BLaER1 (cell line): Measurements from ENCODE around the gene C6orf89.

Experiments
- H3K27ac ChIP-seq: shearing (Covaris generic); formaldehyde crosslinking; 2 replicates; pipeline ENCODE4 v1.8.1; 2022
- H3K27me3 ChIP-seq: shearing (Covaris generic); formaldehyde crosslinking; 2 replicates; pipeline ENCODE4 v1.8.1; 2022
- H3K36me3 ChIP-seq: shearing (Covaris generic); formaldehyde crosslinking; 2 replicates; pipeline ENCODE4 v1.8.1; 2022
- H3K4me1 ChIP-seq: shearing (Covaris generic); formaldehyde crosslinking; 2 replicates; pipeline ENCODE4 v1.8.1; 2022
- H3K4me2 ChIP-seq: shearing (Covaris generic); formaldehyde crosslinking; 2 replicates; pipeline ENCODE4 v1.8.1; 2022
- H3K4me3 ChIP-seq: shearing (Covaris generic); formaldehyde crosslinking; 2 replicates; pipeline ENCODE4 v1.8.1; 2022
- H3K9ac ChIP-seq: shearing (Covaris generic); formaldehyde crosslinking; 2 replicates; pipeline ENCODE4 v1.8.1; 2022
- H3K9me3 ChIP-seq: shearing (Covaris generic); formaldehyde crosslinking; 2 replicates; pipeline ENCODE4 v1.8.1; 2022
- H4K20me1 ChIP-seq: shearing (Covaris generic); formaldehyde crosslinking; 2 replicates; pipeline ENCODE4 v1.8.1; 2022
- Cebpa-rat ChIP-seq: shearing (Covaris generic); IDR thresholded peaks from 2 replicates; pipeline ENCODE4 v1.8.1; 2022

Gene C6orf89

DNA sequence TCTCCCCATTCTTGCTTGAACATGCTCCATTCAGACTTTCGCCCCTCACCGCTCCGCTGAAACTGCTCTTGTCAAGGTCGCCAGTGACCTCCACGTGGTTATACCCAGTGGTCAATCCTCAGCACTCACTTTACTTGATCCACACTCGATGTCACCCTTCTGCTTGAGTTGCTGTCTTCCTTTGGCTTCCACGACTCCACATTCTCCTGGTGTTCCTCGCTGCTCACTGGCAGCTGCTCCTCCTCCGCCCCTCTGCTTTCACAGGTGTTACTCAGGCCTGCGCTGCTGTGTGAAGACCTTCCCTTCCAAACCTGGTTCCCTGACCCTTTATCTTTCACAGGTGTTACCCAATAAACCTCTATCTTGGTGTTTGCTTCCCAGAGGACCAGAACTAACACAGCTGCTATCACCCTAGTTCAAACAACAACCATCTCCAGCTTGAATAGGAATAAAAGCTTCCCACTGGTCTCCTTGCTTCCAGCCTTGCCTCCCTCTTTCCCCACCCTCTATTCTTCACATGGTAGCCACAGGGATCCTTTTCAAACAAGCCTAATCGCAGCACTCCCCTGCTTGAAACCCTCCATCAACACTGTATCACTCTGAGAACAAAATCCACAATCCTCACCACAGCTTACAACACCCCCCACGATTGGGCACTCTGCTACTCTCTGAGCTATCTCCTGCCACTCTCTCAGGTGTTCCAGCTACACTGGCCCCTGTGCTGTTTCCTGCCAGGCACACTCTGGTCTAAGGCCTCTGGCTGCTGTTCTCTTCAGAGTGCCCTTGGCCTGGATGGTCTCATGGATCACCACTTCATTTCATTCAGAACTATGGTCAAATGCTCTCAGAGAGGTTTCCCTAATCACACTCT, 21.8 kb upstream of the C6orf89 start:
- H3K27me3 ChIP-seq = no peaks in the 10 kb centered on the region
- no peak overlapping the region for H3K4me2 ChIP-seq
- TF ChIP-seq Cebpa-rat = no peak
- no peaks in the 10 kb centered on the region for H3K4me1 ChIP-seq
- no peak overlapping the region for H3K4me3 ChIP-seq
- H3K9ac ChIP-seq = no peak overlapping the region
- no peaks in the 10 kb centered on the region for H3K9me3 ChIP-seq
- peaks cover 74% of the 10 kb centered on the region for H4K20me1 ChIP-seq
- peaks cover 94% of the 10 kb centered on the region for H3K36me3 ChIP-seq
- no peak overlapping the region for H3K27ac ChIP-seq

DNA sequence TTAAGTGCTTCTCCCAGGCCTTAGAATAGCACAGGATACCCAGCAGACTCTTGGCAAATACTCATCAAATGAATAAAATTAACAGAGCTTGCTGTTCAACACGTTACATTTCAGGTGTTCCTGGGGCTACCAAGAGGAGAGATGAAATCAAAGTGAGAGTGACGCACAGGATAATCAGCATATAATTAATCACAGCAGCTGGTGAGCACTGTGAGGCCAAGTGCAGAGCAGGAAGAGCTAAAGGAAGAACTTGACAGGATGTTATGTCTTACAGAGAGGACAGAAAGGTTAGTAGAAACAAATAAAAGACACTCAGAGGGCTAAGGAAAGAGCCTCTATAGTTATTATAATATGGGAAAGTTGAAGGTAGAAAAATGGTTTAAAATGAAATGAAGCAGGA, 19.9 kb upstream of the C6orf89 start:
- Histone ChIP-seq H3K36me3 (peaks cover 96% of the 10 kb centered on the region), H3K27me3 (no peaks in the 10 kb centered on the region), H3K27ac (no peak overlapping the region)

DNA sequence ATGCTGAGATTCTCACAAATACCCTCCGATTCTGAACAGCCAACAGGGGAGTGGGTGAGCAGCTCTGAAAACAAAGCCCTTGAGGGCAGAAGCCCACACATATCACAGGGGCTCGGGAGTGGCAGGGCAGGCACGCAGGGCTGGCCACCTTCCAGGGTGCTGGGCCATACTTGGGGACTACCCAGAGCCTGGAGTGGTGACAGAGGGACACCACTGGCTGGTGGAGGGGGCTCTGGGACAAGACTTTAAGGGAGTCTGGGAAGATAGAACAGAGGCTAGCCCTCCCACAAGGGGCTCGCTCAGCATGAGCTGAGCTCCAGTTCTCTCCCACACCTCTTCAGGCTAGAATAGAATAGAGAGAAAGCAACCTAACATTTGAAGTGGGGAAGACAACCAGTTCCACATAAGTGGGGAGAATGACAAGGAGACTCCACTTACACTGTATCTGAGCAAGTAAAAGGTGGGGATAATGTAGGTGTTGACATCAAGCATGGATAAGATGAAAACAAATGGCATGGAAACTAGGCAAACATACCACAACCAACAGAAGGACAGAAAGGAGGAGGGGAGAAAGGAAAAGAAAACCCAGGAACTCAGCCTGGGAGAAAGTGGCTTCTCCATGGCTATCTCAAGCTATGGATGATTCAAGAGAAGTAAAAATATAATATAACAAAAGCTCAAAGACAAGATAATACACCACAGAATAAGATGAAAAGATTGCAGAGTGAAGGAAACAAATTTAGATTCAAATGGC, 18.1 kb upstream of the C6orf89 start:
- peaks cover 92% of the 10 kb centered on the region for H3K36me3 ChIP-seq
- H4K20me1 ChIP-seq = peaks cover 60% of the 10 kb centered on the region
- H3K4me2 ChIP-seq = no peak overlapping the region
- no peaks in the 10 kb centered on the region for H3K27me3 ChIP-seq
- H3K27ac ChIP-seq = no peak overlapping the region
- no peak overlapping the region for H3K9ac ChIP-seq
- no peaks in the 10 kb centered on the region for H3K9me3 ChIP-seq
- TF ChIP-seq Cebpa-rat = no peak
- H3K4me1 ChIP-seq = peaks cover 14% of the 10 kb centered on the region
- H3K4me3 ChIP-seq = no peak overlapping the region

More for the DNA sequence above, 19.9 kb upstream of the C6orf89 start:
- no peak overlapping the region for H3K4me2 ChIP-seq
- no peak for TF ChIP-seq Cebpa-rat
- H3K9me3 ChIP-seq = no peaks in the 10 kb centered on the region
- H3K4me1 ChIP-seq = peaks cover 9% of the 10 kb centered on the region
- peaks cover 61% of the 10 kb centered on the region for H4K20me1 ChIP-seq
- H3K9ac ChIP-seq = no peak overlapping the region
- no peak overlapping the region for H3K4me3 ChIP-seq

DNA sequence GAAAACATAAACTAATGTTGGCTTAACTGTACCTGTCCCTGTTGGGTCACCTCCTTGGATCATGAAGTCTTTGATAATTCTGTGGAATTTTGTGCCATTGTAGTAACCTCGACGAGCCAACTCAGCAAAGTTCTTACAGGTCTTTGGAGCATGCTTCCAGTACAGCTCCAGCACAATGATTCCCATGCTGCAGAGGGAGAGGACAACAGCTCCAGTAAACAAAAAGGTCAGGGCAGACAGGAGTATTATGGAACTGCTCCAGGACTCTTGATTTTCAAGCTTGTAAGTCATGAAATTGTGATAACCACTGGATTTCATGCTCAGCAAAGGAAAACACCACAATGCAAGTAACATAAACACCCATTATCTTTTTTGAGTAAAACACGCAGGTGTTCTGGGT, 14.1 kb upstream of the C6orf89 start:
- Histone ChIP-seq H4K20me1 (peaks cover 21% of the 10 kb centered on the region), H3K4me1 (peaks cover 36% of the 10 kb centered on the region), H3K4me3 (no peak overlapping the region), H3K27me3 (no peaks in the 10 kb centered on the region), H3K9ac (no peak overlapping the region), H3K4me2 (no peak overlapping the region), H3K27ac (no peak overlapping the region), H3K36me3 (peaks cover 54% of the 10 kb centered on the region), H3K9me3 (no peaks in the 10 kb centered on the region)
- no peak for TF ChIP-seq Cebpa-rat

DNA sequence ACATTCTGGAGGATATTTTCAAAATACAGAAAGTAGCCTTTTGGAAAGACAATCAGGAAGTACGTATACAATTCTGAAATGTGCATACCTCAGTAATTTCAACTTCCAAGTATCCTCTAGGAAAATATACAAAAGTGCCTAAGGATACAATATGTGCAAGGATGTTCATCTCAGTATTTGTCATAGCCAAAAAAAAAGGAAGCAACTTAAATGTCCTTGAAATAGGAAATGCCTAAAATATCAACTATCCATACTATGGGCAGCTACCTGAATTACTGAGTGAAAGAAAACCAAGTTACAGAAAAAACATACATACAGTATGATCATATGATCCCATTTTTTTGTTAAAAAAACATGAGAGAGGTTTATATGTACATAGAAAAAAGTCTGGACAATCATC, 12.6 kb upstream of the C6orf89 start:
- no peak for TF ChIP-seq Cebpa-rat
- peak overlapping the region; percentile 83 for H3K4me2 ChIP-seq
- H3K4me3 ChIP-seq = peak overlapping the region; percentile 88; the same call in 1 of the 2 replicates
- H3K9ac ChIP-seq = 0 out of 2 replicates have a peak overlapping the region, but pooled peaks have one; percentile 92
- peaks cover 40% of the 10 kb centered on the region for H3K36me3 ChIP-seq
- no peaks in the 10 kb centered on the region for H3K27me3 ChIP-seq
- peaks cover 36% of the 10 kb centered on the region for H3K4me1 ChIP-seq
- H4K20me1 ChIP-seq = peaks cover 6% of the 10 kb centered on the region; the same call in 1 of the 2 replicates
- no peak overlapping the region for H3K27ac ChIP-seq
- H3K9me3 ChIP-seq = no peaks in the 10 kb centered on the region

DNA sequence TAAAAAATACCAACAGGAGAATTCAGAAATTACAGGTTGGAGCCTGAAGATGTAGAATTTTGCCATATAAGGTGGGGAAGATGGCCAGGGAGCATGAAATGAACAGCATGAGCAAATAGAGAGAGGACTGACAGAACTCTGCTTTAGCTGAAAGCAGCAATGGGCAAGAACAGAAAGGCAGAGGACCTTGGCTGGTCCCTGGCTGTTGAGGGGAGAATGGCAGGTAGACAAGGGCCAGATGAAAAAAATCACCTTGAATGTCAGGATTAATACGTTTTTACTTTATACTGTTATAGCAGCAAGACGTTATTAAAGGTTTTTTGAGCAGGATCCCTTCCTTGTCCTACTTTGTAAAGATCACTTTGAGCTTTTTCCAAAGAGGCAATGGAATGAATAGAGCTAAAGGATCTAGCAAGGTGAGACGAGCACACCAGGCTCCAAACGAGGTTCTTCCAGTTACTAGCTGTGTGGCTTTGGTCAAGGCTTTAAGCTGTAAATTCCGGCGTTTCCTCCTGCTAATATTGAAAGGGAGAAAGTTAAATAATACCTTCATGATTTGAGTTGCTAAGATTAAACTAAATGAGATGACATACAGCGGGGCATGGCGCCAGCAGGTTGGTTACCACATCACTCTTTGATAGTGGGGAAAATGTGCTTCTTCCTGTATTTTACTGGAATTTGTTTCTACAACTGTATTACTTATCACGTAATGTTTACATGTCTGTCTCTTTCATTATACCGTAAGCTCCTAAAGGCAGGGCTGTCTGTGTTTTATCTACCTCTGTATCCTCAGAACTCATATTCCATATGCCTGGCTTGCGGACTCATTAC, 11.9 kb upstream of the C6orf89 start:
- peaks cover 36% of the 10 kb centered on the region for H3K4me1 ChIP-seq
- no peaks in the 10 kb centered on the region for H3K27me3 ChIP-seq
- no peaks in the 10 kb centered on the region for H3K9me3 ChIP-seq
- no peak for TF ChIP-seq Cebpa-rat
- H3K4me2 ChIP-seq = peak overlapping the region; percentile 83
- H3K36me3 ChIP-seq = peaks cover 33% of the 10 kb centered on the region
- no peaks in the 10 kb centered on the region for H4K20me1 ChIP-seq
- peak overlapping the region; percentile 92 for H3K9ac ChIP-seq
- peak overlapping the region; percentile 88 for H3K4me3 ChIP-seq
- peak overlapping the region; percentile 95 for H3K27ac ChIP-seq

DNA sequence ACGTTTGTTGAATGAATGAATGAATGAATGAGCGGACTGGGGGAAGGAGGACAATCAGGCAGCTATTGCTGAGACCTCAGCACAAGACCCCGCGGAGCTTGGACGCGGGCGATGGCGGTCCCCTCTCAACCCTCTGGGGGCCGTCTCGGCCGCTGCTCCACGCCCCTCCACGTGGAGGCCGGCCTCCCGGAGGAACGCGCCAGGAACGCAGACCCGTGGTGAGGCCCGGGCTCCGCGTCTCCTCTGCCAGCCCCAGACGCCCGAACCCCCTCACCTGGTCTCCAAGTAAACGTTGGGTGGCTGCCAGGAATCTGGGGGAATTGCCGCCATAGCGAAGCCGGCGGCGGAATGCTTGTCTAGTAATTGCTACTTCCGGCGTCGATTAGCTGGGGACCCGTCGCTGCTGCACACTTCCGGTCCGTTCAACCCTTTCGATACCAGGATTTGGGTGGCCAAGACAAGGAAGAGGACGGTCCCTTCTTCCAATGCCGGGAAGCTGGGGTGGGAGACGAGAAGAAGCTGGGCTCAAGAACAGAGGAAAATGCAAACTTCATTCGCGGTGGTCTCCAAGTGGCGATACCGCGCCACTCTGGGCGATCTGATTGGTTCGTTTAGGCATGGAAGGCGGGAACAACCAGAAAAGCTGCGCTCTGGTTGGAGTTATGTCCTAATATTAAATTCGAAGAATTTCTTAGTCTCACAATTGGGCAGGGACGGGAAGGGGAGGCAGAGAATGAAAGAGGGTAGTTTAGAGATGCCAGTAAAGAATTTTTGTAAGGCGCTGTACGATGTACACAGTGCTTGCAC, 11.1 kb upstream of the C6orf89 start, which contains the start of gene PPIL1:
TSS of gene PPIL1 (minus strand) at position 361 of the 807 bp plus-strand sequence. CDS start at position 330, 31 bp downstream.
- peak within 1 kb of the TSS; percentile 84 for H3K4me2 ChIP-seq
- H3K4me3 ChIP-seq = peak within 1 kb of the TSS; percentile 88
- H3K27me3 ChIP-seq = no peaks in the 10 kb centered on the region
- H4K20me1 ChIP-seq = no peaks in the 10 kb centered on the region
- H3K9ac ChIP-seq = peak within 1 kb of the TSS; percentile 92
- H3K36me3 ChIP-seq = peaks cover 25% of the 10 kb centered on the region
- peak within 1 kb of the TSS; percentile 95 for H3K27ac ChIP-seq
- no peak for TF ChIP-seq Cebpa-rat
- H3K9me3 ChIP-seq = no peaks in the 10 kb centered on the region
- peaks cover 36% of the 10 kb centered on the region for H3K4me1 ChIP-seq

DNA sequence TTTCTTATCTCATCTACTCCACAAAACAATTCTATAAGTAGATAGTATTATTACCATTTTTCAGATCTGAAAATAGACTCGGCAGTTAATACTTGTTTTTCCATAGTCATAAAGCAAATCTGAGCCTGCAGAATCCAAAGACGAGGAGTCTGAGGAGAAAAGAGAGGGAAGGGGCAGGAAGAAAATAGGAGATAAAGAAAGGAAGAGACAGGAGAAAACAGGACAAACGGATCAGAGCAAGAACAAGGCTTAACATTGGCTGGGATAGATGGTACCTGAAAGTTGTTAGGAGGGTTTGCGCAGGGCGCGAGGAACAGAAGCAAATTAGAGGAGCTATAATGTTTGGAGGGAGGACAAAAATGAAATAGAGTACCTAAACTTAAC, 10.5 kb upstream of the C6orf89 start:
- Histone ChIP-seq H3K4me2 (peak overlapping the region; percentile 84), H3K27me3 (no peaks in the 10 kb centered on the region), H3K27ac (peak overlapping the region; percentile 95), H3K4me1 (peaks cover 34% of the 10 kb centered on the region), H3K9ac (peak overlapping the region; percentile 92), H4K20me1 (no peaks in the 10 kb centered on the region), H3K4me3 (peak overlapping the region; percentile 88), H3K36me3 (peaks cover 21% of the 10 kb centered on the region), H3K9me3 (no peaks in the 10 kb centered on the region)
- TF ChIP-seq Cebpa-rat = no peak
